ENCODE data around the gene E2F7.

DNA sequence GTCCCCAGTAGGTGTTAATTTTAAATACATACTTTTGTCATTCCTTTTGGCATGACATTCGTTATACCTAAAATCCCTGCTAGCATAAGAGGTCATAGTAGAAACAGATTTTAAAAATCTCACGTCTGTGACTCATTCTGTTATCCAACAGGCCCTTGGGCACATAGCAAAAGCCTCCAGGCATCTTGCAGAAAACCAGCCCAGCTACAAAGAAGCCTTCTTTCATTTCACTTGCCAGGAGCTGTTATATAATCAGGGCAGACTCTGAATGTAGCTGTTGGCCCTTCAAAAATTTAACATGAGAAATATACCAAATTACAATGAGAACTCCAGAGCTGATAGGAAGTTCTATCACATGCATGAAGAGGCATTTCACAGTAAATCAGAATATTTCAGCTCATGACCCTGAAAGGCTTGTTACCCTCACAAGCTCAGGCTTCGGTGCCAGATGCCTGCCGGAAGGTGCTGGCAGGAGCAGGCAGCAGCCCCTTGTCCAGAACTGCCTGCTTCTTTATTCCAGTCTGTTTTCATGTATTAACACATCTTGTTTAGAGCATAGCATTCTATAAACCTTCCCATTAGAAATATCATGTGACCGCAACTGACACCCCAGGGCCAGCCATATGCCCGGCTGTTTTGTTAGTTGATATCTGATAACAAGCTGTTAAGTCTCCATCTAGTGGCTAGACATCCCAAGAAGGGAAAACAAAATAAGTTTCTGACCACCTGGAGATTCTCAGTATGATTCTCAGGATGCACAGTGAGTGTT, 17.8 kb downstream of the E2F7 start:
- TF ChIP-seq, protein P1, sequence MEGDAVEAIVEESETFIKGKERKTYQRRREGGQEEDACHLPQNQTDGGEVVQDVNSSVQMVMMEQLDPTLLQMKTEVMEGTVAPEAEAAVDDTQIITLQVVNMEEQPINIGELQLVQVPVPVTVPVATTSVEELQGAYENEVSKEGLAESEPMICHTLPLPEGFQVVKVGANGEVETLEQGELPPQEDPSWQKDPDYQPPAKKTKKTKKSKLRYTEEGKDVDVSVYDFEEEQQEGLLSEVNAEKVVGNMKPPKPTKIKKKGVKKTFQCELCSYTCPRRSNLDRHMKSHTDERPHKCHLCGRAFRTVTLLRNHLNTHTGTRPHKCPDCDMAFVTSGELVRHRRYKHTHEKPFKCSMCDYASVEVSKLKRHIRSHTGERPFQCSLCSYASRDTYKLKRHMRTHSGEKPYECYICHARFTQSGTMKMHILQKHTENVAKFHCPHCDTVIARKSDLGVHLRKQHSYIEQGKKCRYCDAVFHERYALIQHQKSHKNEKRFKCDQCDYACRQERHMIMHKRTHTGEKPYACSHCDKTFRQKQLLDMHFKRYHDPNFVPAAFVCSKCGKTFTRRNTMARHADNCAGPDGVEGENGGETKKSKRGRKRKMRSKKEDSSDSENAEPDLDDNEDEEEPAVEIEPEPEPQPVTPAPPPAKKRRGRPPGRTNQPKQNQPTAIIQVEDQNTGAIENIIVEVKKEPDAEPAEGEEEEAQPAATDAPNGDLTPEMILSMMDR (IDR thresholded peaks at IDR 0.05 in 4 of 5, conservative IDR thresholded peaks at IDR 0.05 in 1 of 5): no peak
- TF ChIP-seq POLR2A (IDR thresholded peaks at IDR 0.05): no peak

All from gastrocnemius medialis (tissue), 4 donors.